ENCODE data around the gene MACROD2.

- TF ChIP-seq POLR2A (IDR thresholded peaks at IDR 0.05) = no peak
- TF ChIP-seq CTCF (IDR thresholded peaks at IDR 0.05) = no peak
Observed at GRCh38 chr20:15618912-15619311, 1623.6 kb downstream of the MACROD2 start.
